ENCODE results near the gene CASP8. TPM values are rescaled to one million over a fixed set of nuclear protein-coding genes. Genes with fewer than 3 reads are reported as not detected.

CASP8 gene
- total and polyA plus RNA-seq, 4 donors, result 4.5 to 15.1 (median 8.7) TPM

- no peak overlapping the region for H3K9ac ChIP-seq (ENCODE audit: low read depth in 1 of 2, low read length in 2 of 2)
- H3K9me3 ChIP-seq (ENCODE audit: control insufficient read depth in 4 of 4, low read length in 3 of 4), result no peaks in the 10 kb centered on the region
- H3K4me3 ChIP-seq (ENCODE audit: low read depth in 1 of 3, low read length in 3 of 3), result no peak overlapping the region
- no peak for DNase-seq (ENCODE audit: low spot score)
- H3K27me3 ChIP-seq (ENCODE audit: control insufficient read depth in 4 of 4, insufficient read depth in 4 of 4, low read length in 3 of 4), result no peaks in the 10 kb centered on the region
- peak overlapping the region in 1 of 2 donors; percentile 7 for H3K27ac ChIP-seq (ENCODE audit: low read depth in 1 of 2, low read length in 2 of 2)
- no peak for TF ChIP-seq GABPA (IDR thresholded peaks at IDR 0.05 in 1 of 2, conservative IDR thresholded peaks at IDR 0.05 in 1 of 2)
- no peak for TF ChIP-seq MAX (IDR thresholded peaks at IDR 0.05)
- TF ChIP-seq NR2F2 (IDR thresholded peaks at IDR 0.05), result no peak
- no peak for TF ChIP-seq ZBTB33 (IDR thresholded peaks at IDR 0.05)
- peaks cover 0 to 4% (median 1%) of the 10 kb centered on the region in 4 donors for H3K4me1 ChIP-seq (ENCODE audit: control insufficient read depth in 4 of 4, insufficient read depth in 4 of 4, low read length in 3 of 4)
- peaks cover 0 to 6% (median 2%) of the 10 kb centered on the region in 4 donors for H3K36me3 ChIP-seq (ENCODE audit: control insufficient read depth in 4 of 4, insufficient read depth in 3 of 4, low read depth in 1 of 4, low read length in 3 of 4)
- WGBS, result 85% methylated on average over 2 of the region's 2 CpGs
Measured at GRCh38 chr2:201263779-201264178, 3.4 kb downstream of the CASP8 start.

- Histone ChIP-seq H3K27ac (ENCODE audit: low read depth in 1 of 2, low read length in 2 of 2) (no peak overlapping the region), H3K36me3 (ENCODE audit: control insufficient read depth in 4 of 4, insufficient read depth in 3 of 4, low read depth in 1 of 4, low read length in 3 of 4) (peaks cover 0 to 6% (median 2%) of the 10 kb centered on the region in 4 donors), H3K4me3 (ENCODE audit: low read depth in 1 of 3, low read length in 3 of 3) (no peak overlapping the region), H3K4me1 (ENCODE audit: control insufficient read depth in 4 of 4, insufficient read depth in 4 of 4, low read length in 3 of 4) (peaks cover 0 to 7% (median 1%) of the 10 kb centered on the region in 4 donors), H3K9me3 (ENCODE audit: control insufficient read depth in 4 of 4, low read length in 3 of 4) (no peaks in the 10 kb centered on the region), H3K9ac (ENCODE audit: low read depth in 1 of 2, low read length in 2 of 2) (no peak overlapping the region), H3K27me3 (ENCODE audit: control insufficient read depth in 4 of 4, insufficient read depth in 4 of 4, low read length in 3 of 4) (no peaks in the 10 kb centered on the region)
- DNase-seq (ENCODE audit: low spot score), result no peak
- TF ChIP-seq JUND (IDR thresholded peaks at IDR 0.05) (no peak), FOXA2 (IDR thresholded peaks at IDR 0.05) (no peak)
- 91% methylated on average over 7 of the region's 7 CpGs for WGBS
Measured at GRCh38 chr2:201264472-201265173, 4.3 kb downstream of the CASP8 start.

GRCh38 chr2:201266629-201267028 is 6.3 kb downstream of the CASP8 start:
- Histone ChIP-seq H3K4me1 (ENCODE audit: control insufficient read depth in 4 of 4, insufficient read depth in 4 of 4, low read length in 3 of 4) (peaks cover 0 to 7% (median 0%) of the 10 kb centered on the region in 4 donors), H3K9me3 (ENCODE audit: control insufficient read depth in 4 of 4, low read length in 3 of 4) (no peaks in the 10 kb centered on the region), H3K36me3 (ENCODE audit: control insufficient read depth in 4 of 4, insufficient read depth in 3 of 4, low read depth in 1 of 4, low read length in 3 of 4) (peaks cover 0 to 9% (median 2%) of the 10 kb centered on the region in 4 donors), H3K9ac (ENCODE audit: low read depth in 1 of 2, low read length in 2 of 2) (no peak overlapping the region), H3K27ac (ENCODE audit: low read depth in 1 of 2, low read length in 2 of 2) (no peak overlapping the region), H3K27me3 (ENCODE audit: control insufficient read depth in 4 of 4, insufficient read depth in 4 of 4, low read length in 3 of 4) (no peaks in the 10 kb centered on the region), H3K4me3 (ENCODE audit: low read depth in 1 of 3, low read length in 3 of 3) (no peak overlapping the region)
- TF ChIP-seq SP1 (IDR thresholded peaks at IDR 0.05), result no peak
- TF ChIP-seq RXRA (IDR thresholded peaks at IDR 0.05), result no peak
- WGBS, result 88% methylated on average over 2 of the region's 2 CpGs
- no peak for DNase-seq (ENCODE audit: low spot score)

- Histone ChIP-seq H3K27ac (ENCODE audit: low read depth in 1 of 2, low read length in 2 of 2) (no peak overlapping the region), H3K4me3 (ENCODE audit: low read depth in 1 of 3, low read length in 3 of 3) (no peak overlapping the region), H3K9me3 (ENCODE audit: control insufficient read depth in 4 of 4, low read length in 3 of 4) (no peaks in the 10 kb centered on the region), H3K9ac (ENCODE audit: low read depth in 1 of 2, low read length in 2 of 2) (no peak overlapping the region), H3K27me3 (ENCODE audit: control insufficient read depth in 4 of 4, insufficient read depth in 4 of 4, low read length in 3 of 4) (no peaks in the 10 kb centered on the region), H3K4me1 (ENCODE audit: control insufficient read depth in 4 of 4, insufficient read depth in 4 of 4, low read length in 3 of 4) (peaks cover 0 to 7% (median 0%) of the 10 kb centered on the region in 4 donors), H3K36me3 (ENCODE audit: control insufficient read depth in 4 of 4, insufficient read depth in 3 of 4, low read depth in 1 of 4, low read length in 3 of 4) (peaks cover 0 to 15% (median 3%) of the 10 kb centered on the region in 4 donors)
- no peak for DNase-seq (ENCODE audit: low spot score)
- TF ChIP-seq NR2F2 (IDR thresholded peaks at IDR 0.05) (no peak), SP1 (IDR thresholded peaks at IDR 0.05) (no peak), JUND (IDR thresholded peaks at IDR 0.05) (no peak), RAD21 (IDR thresholded peaks at IDR 0.05) (no peak), RXRA (IDR thresholded peaks at IDR 0.05) (no peak), TAF1 (conservative IDR thresholded peaks at IDR 0.05) (no peak), GABPA (IDR thresholded peaks at IDR 0.05 in 1 of 2, conservative IDR thresholded peaks at IDR 0.05 in 1 of 2) (no peak), CTCF (IDR thresholded peaks at IDR 0.05; ENCODE audit: low read depth, low read length, missing input control) (no peak), ZBTB33 (IDR thresholded peaks at IDR 0.05) (no peak), FOXA2 (IDR thresholded peaks at IDR 0.05) (no peak), ATF3 (IDR thresholded peaks at IDR 0.05) (no peak), HNF4G (IDR thresholded peaks at IDR 0.05) (no peak)
- WGBS, result 93% methylated on average over 12 of the region's 12 CpGs
Measured at GRCh38 chr2:201267278-201268030, 7.1 kb downstream of the CASP8 start.
